ENCODE data around the gene ATP8A2. TPM values are rescaled to one million over a fixed set of nuclear protein-coding genes. Genes with fewer than 3 reads are reported as not detected.

ATP8A2 gene
- polyA plus RNA-seq, 1 donor from 2014 or later: 11.9 TPM

- H3K27ac ChIP-seq (ENCODE audit: low read length): no peak overlapping the region
- H3F3A ChIP-seq (ENCODE audit: insufficient read depth, low read length, poor library complexity, severe bottlenecking): no peaks in the 10 kb centered on the region
- no peaks in the 10 kb centered on the region for H3K9me2 ChIP-seq (ENCODE audit: insufficient read depth, low read length)
- no peak overlapping the region for H2AFZ ChIP-seq (ENCODE audit: low read depth, low read length)
- H3K9me3 ChIP-seq (ENCODE audit: low read length): no peaks in the 10 kb centered on the region
- H4K20me1 ChIP-seq (ENCODE audit: insufficient read depth): no peaks in the 10 kb centered on the region
- H3K36me3 ChIP-seq (ENCODE audit: insufficient read depth, low read length): no peaks in the 10 kb centered on the region
- H3K27me3 ChIP-seq (ENCODE audit: insufficient read depth, low read depth, low read length): no peaks in the 10 kb centered on the region
- H3K79me2 ChIP-seq (replicated peaks; ENCODE audit: insufficient read depth, low read length): no peaks in the 10 kb centered on the region
- TF ChIP-seq EP300 (conservative IDR thresholded peaks at IDR 0.05; ENCODE audit: poor library complexity, severe bottlenecking) (no peak), SMC3 (conservative IDR thresholded peaks at IDR 0.05; ENCODE audit: poor library complexity) (no peak), POLR2AphosphoS5 (IDR thresholded peaks at IDR 0.05) (no peak), CTCF (IDR thresholded peaks at IDR 0.05; ENCODE audit: poor library complexity, severe bottlenecking) (no peak), MXI1 (conservative IDR thresholded peaks at IDR 0.05; ENCODE audit: poor library complexity, severe bottlenecking) (no peak), EZH2 (IDR thresholded peaks at IDR 0.05; ENCODE audit: borderline replicate concordance, insufficient read depth, low read length, poor library complexity, severe bottlenecking) (no peak), RAD21 (conservative IDR thresholded peaks at IDR 0.05) (no peak)
- TF ChIP-seq, protein P1, sequence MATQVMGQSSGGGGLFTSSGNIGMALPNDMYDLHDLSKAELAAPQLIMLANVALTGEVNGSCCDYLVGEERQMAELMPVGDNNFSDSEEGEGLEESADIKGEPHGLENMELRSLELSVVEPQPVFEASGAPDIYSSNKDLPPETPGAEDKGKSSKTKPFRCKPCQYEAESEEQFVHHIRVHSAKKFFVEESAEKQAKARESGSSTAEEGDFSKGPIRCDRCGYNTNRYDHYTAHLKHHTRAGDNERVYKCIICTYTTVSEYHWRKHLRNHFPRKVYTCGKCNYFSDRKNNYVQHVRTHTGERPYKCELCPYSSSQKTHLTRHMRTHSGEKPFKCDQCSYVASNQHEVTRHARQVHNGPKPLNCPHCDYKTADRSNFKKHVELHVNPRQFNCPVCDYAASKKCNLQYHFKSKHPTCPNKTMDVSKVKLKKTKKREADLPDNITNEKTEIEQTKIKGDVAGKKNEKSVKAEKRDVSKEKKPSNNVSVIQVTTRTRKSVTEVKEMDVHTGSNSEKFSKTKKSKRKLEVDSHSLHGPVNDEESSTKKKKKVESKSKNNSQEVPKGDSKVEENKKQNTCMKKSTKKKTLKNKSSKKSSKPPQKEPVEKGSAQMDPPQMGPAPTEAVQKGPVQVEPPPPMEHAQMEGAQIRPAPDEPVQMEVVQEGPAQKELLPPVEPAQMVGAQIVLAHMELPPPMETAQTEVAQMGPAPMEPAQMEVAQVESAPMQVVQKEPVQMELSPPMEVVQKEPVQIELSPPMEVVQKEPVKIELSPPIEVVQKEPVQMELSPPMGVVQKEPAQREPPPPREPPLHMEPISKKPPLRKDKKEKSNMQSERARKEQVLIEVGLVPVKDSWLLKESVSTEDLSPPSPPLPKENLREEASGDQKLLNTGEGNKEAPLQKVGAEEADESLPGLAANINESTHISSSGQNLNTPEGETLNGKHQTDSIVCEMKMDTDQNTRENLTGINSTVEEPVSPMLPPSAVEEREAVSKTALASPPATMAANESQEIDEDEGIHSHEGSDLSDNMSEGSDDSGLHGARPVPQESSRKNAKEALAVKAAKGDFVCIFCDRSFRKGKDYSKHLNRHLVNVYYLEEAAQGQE (IDR thresholded peaks at IDR 0.05; ENCODE audit: borderline replicate concordance): no peak
- no peak overlapping the region for H3K4me3 ChIP-seq (ENCODE audit: low read length)
- H3K4me2 ChIP-seq (ENCODE audit: low read length): no peak overlapping the region
- no peak overlapping the region for H3K9ac ChIP-seq (ENCODE audit: low read length)
Measured at GRCh38 chr13:26030331-26030730, 658.6 kb downstream of the ATP8A2 start.

GRCh38 chr13:26034018-26034417, 662.2 kb downstream of the ATP8A2 start:
- H3K36me3 ChIP-seq (ENCODE audit: insufficient read depth, low read length): no peaks in the 10 kb centered on the region

More at GRCh38 chr13:26034018-26034417, 662.2 kb downstream of the ATP8A2 start:
- Histone ChIP-seq H3K4me2 (ENCODE audit: low read length) (no peak overlapping the region), H3K27me3 (ENCODE audit: insufficient read depth, low read depth, low read length) (no peaks in the 10 kb centered on the region), H3K9ac (ENCODE audit: low read length) (no peak overlapping the region), H4K20me1 (ENCODE audit: insufficient read depth) (no peaks in the 10 kb centered on the region), H3K4me3 (ENCODE audit: low read length) (no peak overlapping the region), H3F3A (ENCODE audit: insufficient read depth, low read length, poor library complexity, severe bottlenecking) (no peaks in the 10 kb centered on the region), H2AFZ (ENCODE audit: low read depth, low read length) (no peak overlapping the region), H3K79me2 (replicated peaks; ENCODE audit: insufficient read depth, low read length) (no peaks in the 10 kb centered on the region), H3K9me2 (ENCODE audit: insufficient read depth, low read length) (no peaks in the 10 kb centered on the region), H3K9me3 (ENCODE audit: low read length) (peaks cover 3% of the 10 kb centered on the region), H3K27ac (ENCODE audit: low read length) (no peak overlapping the region)
- no peak for TF ChIP-seq MXI1 (conservative IDR thresholded peaks at IDR 0.05; ENCODE audit: poor library complexity, severe bottlenecking)
- TF ChIP-seq CTCF (IDR thresholded peaks at IDR 0.05; ENCODE audit: poor library complexity, severe bottlenecking): no peak
- TF ChIP-seq EZH2 (IDR thresholded peaks at IDR 0.05; ENCODE audit: borderline replicate concordance, insufficient read depth, low read length, poor library complexity, severe bottlenecking): no peak
- no peak for TF ChIP-seq RAD21 (conservative IDR thresholded peaks at IDR 0.05)
- TF ChIP-seq, protein P1 (IDR thresholded peaks at IDR 0.05; ENCODE audit: borderline replicate concordance): no peak
- no peak for TF ChIP-seq POLR2AphosphoS5 (IDR thresholded peaks at IDR 0.05)
- no peak for TF ChIP-seq TAF1 (IDR thresholded peaks at IDR 0.05; ENCODE audit: low read depth)
- TF ChIP-seq SMC3 (conservative IDR thresholded peaks at IDR 0.05; ENCODE audit: poor library complexity): no peak
- TF ChIP-seq EP300 (conservative IDR thresholded peaks at IDR 0.05; ENCODE audit: poor library complexity, severe bottlenecking): no peak
